Mesenchymal stem cell (in vitro differentiated cells and primary cell): ENCODE data around the gene IP6K3. TPM values are rescaled to one million over a fixed set of nuclear protein-coding genes. Genes with fewer than 3 reads are reported as not detected.

ENCODE experiments used
- small RNA-seq: library from polyadenylated mRNA; stranded (forward); fragments of <200 nt; extraction: miRNeasy Mini kit (QIAGEN cat#:217004); gene quantifications from one replicate; pipeline ENCODE3, GENCODE V24; 2013; ENCODE audit warnings: low read depth

Gene IP6K3

Small RNA genes lying within 50 kb of the gene (small RNA-seq; reads per million reads assigned to genes)
- gene MIR3934 = not detected
